Right renal pelvis (tissue), 4 donors: ENCODE data around the gene KRTAP11-1. TPM values are rescaled to one million over a fixed set of nuclear protein-coding genes. Genes with fewer than 3 reads are reported as not detected.

ENCODE experiments used
- DNase-seq, 4 donors: peaks; one replicate each; pipeline ENCODE4 v3.0.0-alpha.2; 2013; ENCODE audit warnings: low read depth in 4 of 4, low spot score in 3 of 4, missing footprints in 1 of 4
- polyA plus RNA-seq, 4 donors: library from polyadenylated mRNA; unstranded; fragments of 120-200 nt; gene quantifications; one replicate each; pipeline ENCODE4 v1.2.1, GENCODE V29; 2013; ENCODE audit not compliant: insufficient read length in 4 of 4

The KRTAP11-1 gene, protein sequence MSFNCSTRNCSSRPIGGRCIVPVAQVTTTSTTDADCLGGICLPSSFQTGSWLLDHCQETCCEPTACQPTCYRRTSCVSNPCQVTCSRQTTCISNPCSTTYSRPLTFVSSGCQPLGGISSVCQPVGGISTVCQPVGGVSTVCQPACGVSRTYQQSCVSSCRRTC
- polyA plus RNA-seq: not detected

DNA sequence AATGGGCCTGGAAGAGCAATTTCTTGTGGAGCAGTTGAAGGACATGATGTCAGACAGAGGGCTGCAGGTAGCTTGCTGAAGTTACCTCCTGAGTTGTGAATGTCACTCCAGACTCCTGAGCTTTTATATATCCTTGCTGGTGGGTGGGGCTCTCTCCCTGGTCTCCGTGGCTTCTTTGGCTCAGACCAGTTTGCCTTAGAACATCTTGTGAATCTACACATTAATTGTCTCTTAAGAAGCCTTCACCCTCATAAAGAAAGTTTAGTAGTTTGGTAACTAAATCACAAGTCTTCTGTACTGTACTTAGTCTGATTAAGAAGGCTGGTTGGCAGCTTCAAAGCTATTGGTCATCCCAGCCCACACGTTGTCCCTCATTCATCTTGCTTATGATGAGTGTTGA lies at the start of gene KRTAP11-1:
Gene KRTAP11-1, minus strand, starts transcription at position 101 of the 400 bp plus-strand sequence. Its CDS starts 56 bp downstream, at position 45.
- no peak for DNase-seq

DNA sequence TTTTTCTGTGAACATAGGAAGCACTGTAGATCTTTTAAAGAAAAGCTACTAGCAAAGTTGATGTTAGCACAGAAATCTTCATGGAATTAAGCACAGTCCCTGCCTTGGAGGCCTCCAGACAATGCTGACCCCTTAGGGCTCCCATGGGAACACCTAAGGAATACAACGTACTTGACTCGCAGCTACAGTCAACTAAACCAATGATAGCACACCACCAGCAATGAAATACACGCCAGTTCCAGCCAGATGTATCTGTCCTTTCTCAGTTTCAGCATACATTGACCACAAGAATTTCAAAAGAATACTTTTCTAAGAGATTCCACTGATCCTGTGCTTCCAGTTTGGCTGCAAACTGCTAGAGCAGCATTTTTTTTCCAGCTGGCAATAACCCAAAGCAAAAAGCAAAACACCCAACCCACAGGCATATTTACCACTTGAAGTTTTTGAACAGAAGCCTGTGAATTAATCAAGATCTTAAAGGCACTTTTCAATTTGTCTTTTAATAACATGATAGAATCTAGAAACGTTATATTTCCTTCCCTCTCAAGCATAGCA lies 42.8 kb upstream of the KRTAP11-1 start:
- no peak for DNase-seq

DNA sequence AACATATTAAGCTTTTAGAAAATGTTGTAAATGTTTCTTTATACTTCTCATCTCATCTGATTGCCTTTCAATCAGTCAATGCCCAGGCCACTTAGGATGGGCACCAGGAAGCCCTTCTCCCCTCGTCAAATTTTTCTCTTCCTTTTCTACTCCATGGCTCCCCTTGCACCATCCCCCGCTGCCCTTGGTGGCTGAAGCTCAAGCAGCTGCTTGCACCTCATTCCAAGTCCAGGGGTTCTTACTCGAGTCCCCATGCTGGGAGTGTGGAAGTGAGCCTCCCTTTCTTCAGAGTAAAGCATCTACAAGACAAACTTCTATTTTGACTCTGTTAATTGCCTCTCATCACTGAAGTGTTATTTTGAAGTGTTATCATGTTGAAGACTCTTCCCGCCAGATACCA lies 39.7 kb upstream of the KRTAP11-1 start:
- DNase-seq: no peak

DNA sequence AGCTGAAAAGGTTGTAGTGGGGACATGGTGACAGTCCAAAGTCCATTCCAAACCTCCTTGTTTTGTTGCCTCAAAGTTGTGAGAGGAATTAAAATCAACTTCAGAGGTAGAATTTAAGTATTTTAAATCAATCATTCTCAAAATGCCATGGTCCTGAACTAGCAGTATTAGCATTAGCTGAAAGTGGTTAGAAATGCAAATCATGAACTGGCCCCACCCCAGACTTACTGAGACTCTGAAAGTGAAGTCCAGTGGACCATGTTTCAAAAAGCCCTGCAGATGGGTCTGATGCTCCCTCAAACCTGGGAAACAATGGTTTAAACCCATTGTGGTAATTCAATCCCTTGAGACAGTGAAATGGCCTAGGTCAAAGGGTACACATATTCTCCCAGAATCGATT lies 36.2 kb upstream of the KRTAP11-1 start:
- no peak for DNase-seq

DNA sequence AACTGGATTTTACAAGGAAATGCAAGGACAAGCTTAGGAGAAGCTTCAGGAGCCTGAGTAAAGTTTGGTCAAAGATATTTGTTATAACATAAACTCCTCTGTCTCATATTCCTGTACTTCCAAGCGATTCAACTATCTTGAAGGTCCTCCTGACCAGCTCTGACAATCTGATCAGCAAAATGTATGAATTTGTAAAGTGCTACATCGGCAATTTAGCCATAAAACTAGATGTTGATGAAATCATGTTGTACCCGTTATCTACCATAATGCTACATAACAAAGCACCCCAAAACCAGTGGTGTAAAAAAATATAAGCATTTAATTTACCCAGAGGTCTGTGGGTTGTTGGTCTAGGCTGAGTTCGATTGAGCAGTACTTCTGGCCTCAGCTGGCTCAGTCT lies 19.5 kb upstream of the KRTAP11-1 start:
- DNase-seq: no peak

DNA sequence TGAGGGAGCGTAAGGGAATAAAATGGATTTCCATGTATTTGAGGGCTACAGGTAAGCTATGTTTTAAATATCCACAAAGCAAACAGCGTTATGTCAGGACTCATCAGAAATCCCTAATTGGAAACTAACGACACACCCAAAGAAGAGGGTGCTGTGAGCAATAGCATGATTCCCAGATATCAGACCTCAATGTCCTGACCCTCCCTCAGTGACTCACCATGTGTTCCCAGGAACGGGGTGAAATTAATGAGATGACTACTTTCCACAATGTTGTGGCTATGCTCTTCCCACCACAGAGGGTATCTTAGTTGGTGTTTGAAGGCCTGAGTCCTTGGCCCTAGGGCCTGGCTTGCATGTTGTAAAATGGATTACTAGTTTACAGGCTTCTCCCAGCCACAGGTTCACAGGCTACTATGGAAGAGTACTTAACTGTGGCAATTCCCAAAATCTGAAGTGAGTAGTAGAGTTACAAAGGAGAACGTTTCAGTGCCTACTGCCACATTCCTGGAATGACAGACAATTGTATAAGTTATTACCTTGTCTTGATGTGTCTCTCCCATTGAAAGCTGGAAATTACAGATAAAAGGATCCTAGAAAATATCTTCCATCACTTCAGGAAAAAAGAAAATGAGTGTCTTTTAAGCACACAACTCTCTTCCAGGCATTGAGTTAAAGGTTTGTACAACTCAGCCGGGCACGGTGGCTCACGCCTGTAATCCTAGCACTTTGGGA lies 1.7 kb upstream of the KRTAP11-1 start:
- DNase-seq: no peak

DNA sequence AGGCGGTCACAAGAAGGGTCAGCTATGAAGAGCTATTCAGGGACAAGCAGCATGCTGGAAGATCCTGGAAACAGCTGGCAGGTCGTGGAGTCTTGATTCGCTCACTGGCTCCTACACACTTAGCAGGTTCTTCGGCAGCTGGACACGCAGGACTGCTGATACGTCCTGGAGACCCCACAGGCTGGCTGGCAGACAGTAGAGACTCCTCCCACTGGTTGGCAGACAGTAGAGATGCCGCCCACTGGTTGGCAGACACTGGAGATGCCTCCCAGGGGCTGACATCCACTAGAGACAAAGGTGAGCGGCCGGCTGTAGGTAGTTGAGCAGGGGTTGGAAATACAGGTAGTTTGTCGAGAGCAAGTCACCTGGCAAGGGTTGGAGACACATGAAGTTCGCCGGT lies 466 bp downstream of the KRTAP11-1 start:
- no peak for DNase-seq

DNA sequence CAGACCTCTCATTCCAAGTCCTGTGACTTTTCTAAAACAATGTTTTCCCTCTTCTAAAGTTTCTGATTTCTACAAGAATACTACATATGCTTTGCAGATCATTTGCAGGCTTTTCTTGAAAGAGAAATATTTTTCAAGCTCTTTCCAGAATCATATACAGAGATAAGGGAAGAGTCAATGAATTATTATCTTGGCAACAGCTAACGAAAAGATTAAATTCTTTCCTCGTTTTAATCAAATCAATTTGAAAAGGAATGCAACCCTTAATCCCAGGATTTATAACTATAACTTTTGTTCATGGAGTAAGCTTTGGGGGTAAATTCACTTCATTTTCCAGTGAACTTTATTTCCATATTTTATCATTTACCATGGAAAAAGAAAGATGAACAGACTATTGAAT lies 6.9 kb downstream of the KRTAP11-1 start:
- no peak for DNase-seq

DNA sequence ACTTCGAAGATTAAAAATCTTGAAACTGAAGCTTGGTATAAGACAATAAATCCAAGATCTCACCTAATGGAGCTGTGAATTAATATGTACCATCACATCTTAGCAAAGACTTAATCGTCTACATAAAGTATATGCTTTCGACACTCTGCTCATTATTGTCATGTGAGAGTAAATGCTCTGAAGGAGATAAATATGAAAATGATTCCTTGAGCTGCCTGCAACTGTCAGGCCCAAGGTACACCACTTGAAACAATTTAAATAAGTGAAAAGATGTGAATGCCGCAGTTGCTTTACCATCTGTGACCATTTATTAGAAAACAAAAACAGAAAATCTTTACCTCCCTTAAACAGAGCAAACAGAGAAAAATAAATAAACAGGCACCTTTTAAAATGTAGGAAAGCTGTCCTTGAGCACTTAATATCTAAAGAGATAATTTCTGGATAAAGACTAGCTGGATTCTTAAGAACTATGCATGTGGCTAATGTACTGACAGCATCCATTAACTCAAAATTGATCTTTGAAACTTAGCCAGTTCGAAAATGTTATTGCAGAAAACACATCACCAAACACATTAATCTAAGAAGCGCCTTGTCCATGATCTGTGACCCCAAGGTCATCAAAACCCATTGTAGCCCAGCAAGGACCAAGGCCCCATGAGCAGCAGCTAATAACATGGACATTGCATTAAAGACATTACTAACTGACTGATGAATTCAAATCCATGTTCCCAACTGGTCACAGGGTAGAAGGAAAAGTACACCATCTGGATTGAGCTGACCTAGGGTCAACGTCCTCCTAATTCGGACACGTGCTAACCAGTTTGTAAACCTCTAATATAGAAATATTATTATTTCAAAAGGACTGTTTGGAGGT lies 33.5 kb downstream of the KRTAP11-1 start:
- no peak for DNase-seq

DNA sequence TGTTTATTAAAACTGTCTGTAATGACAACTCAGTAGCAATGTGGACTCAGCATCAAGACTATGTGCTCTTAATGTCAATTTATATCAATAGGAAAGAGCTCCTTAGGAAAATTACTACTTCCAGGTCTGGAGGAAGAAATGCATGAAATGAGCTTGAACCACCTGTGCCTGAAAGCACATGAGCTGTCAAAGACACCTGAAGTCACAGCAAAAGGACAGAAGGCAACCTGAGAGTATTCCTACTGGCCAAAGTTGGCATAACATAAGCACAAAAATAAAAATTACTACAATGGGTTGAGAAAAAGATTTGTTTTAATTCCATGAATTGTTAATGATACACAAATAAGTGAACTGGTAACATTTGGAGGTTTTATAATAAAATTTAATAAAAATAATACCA lies 38.4 kb downstream of the KRTAP11-1 start:
- no peak for DNase-seq

DNA sequence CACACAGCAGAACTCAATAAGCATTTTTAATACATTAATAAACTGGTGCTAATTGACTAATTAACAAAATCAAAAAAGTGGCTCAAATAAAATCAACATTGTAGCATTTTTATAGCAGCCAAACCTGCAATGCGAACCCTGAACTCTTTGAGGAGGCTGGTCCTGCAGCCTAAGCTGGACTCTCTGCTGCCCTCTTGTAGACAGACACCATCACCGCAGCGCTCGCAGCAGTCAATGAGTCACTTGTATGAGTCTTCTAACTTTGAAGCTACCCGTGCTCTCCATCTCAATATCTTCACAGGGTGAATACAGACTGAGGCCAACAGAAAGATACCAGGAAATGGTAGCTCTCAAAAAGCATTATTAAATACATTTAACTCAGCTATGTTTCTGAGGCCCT lies 42.1 kb downstream of the KRTAP11-1 start:
- DNase-seq: no peak

DNA sequence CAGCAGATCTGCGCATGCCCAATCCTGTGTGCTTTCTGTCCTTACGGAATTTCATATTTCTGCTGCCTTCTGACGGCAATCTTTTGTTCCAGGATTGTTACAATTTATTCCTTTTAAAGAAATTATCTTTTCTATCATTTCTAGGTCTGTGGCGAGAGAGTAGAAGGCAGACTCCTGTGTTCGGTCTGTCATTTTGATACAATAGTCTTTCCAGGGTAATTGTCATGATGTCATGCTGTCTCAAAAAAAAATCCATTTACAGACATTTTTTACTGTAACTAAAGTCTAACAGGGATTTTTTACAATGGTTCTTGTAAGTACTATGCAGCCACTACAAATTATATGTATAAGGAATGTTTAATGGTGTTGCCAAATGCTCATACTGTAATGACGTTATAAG lies 42.8 kb downstream of the KRTAP11-1 start:
- DNase-seq: no peak

DNA sequence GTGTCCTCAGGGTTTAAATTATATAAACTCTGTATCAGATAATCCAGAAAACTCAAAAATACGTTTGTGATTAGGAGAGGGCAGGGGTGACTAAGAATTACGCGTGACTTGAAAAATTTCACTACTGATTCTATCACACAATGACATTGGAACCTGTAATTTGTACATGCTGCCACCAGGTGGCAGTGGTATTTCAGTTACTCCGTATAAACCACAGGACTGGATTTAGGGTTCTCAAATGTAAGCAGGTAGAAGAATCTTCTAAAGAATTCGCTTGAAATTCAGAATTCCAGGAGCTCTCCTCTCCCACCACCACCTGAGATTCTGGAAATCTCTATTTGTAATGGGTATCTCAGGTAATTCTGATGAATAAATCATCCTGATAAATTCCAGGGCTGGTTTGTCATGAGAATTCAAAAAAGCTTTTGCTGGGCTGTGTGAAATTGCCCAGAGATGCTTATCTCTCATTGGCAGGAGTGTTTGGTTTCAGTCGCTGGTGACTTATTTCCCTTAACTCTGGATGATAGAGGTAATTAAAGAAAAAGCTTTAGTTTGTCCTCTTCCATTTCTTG lies 50.1 kb downstream of the KRTAP11-1 start:
- DNase-seq: no peak

Other genes with a start within 250 kb of the KRTAP11-1 start
- not detected for gene KRTAP20-2, start 246.4 kb downstream of the KRTAP11-1 start, polyA plus RNA-seq
- gene KRTAP20-3, start 238.7 kb downstream of the KRTAP11-1 start, polyA plus RNA-seq: not detected
- not detected for gene KRTAP21-3, start 162.8 kb downstream of the KRTAP11-1 start, polyA plus RNA-seq
- not detected for gene KRTAP21-2, start 134.3 kb downstream of the KRTAP11-1 start, polyA plus RNA-seq
- gene KRTAP21-1, start 126.2 kb downstream of the KRTAP11-1 start, polyA plus RNA-seq: not detected
- not detected for gene KRTAP8-1, start 68.3 kb downstream of the KRTAP11-1 start, polyA plus RNA-seq
- gene KRTAP7-1, start 51.8 kb downstream of the KRTAP11-1 start, polyA plus RNA-seq: not detected
- not detected for gene KRTAP19-8, start 156.9 kb upstream of the KRTAP11-1 start, polyA plus RNA-seq